Upper lobe of right lung (tissue), 1 donor: ENCODE measurements around the gene SEH1L. TPM values are rescaled to one million over a fixed set of nuclear protein-coding genes. Genes with fewer than 3 reads are reported as not detected.
"Not testable (repeated sequence)": the region's sequence is repeated elsewhere in the genome, so short reads cannot be mapped to it uniquely, and the experiment has no call there.

Experiments used
- ATAC-seq: fragments of 200-7000 bp; cut with Tn5 transposase; one replicate; pipeline ENCODE4 v1.9.1; 2020; ENCODE audit warnings: mild to moderate bottlenecking, moderate library complexity
- DNase-seq: peaks from one replicate; pipeline ENCODE4 v3.0.0-alpha.2; 2020
- H3K27ac ChIP-seq: fragments of 200-600 bp; one replicate; pipeline ENCODE4 v1.8.0; 2022
- H3K27me3 ChIP-seq: fragments of 200-600 bp; one replicate; pipeline ENCODE4 v1.8.0; 2022; ENCODE audit warnings: mild to moderate bottlenecking
- H3K36me3 ChIP-seq: fragments of 200-600 bp; one replicate; pipeline ENCODE4 v1.8.0; 2022
- H3K4me1 ChIP-seq: fragments of 200-600 bp; one replicate; pipeline ENCODE4 v1.8.0; 2022
- H3K4me3 ChIP-seq: fragments of 200-600 bp; one replicate; pipeline ENCODE4 v1.8.0; 2022; ENCODE audit warnings: mild to moderate bottlenecking
- H3K9me3 ChIP-seq: fragments of 200-600 bp; one replicate; pipeline ENCODE4 v1.8.0; 2022
- intact Hi-C: fragments of 100-400 bp; cut with DNase I; formaldehyde crosslinking; loops from one replicate; pipeline ENCODE4 v1.11.0; 2022
- total RNA-seq: library from RNA; stranded (reverse); fragmentation: NEBNext Ultra II Directional; extraction: Animal tissue kit (Norgen Biotek cat#: 25700); gene quantifications from one replicate; pipeline ENCODE4 v1.2.1, GENCODE V29; 2021
- TF ChIP-seq, protein P1 (sequence below): fragments of 200-600 bp; IDR thresholded peaks from one replicate; pipeline ENCODE4 v1.8.0; 2022; ENCODE audit warnings: antibody characterized with exemption
- donor health status: DM: no; HTN: yes; CAD: no; lungs with severe emphysema.

The SEH1L gene
- total RNA-seq, 1 donor from 2014 or later: 41.5 TPM

DNA sequence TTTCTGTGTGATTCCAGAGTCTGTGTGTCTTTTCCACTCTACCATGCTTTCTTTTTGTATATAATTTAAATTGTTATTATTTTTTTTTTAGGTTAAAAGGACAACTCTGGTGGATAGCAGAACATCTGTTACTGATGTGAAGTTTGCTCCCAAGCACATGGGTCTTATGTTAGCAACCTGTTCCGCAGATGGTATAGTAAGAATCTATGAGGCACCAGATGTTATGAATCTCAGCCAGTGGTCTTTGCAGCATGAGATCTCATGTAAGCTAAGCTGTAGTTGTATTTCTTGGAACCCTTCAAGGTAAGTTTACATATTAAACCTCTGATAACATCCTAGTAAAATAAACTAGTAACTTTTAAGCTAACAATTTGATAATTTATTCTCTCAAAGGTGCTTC lies 15.3 kb downstream of the SEH1L start:
- intact Hi-C loops: no loop called here
- TF ChIP-seq, protein P1, sequence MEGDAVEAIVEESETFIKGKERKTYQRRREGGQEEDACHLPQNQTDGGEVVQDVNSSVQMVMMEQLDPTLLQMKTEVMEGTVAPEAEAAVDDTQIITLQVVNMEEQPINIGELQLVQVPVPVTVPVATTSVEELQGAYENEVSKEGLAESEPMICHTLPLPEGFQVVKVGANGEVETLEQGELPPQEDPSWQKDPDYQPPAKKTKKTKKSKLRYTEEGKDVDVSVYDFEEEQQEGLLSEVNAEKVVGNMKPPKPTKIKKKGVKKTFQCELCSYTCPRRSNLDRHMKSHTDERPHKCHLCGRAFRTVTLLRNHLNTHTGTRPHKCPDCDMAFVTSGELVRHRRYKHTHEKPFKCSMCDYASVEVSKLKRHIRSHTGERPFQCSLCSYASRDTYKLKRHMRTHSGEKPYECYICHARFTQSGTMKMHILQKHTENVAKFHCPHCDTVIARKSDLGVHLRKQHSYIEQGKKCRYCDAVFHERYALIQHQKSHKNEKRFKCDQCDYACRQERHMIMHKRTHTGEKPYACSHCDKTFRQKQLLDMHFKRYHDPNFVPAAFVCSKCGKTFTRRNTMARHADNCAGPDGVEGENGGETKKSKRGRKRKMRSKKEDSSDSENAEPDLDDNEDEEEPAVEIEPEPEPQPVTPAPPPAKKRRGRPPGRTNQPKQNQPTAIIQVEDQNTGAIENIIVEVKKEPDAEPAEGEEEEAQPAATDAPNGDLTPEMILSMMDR: no peak
- ATAC-seq: no peak
- no peak overlapping the region for H3K27ac ChIP-seq
- no peak overlapping the region for H3K4me3 ChIP-seq
- H3K4me1 ChIP-seq: no peaks in the 10 kb centered on the region
- no peaks in the 10 kb centered on the region for H3K27me3 ChIP-seq
- DNase-seq: no peak
- peaks cover 57% of the 10 kb centered on the region for H3K36me3 ChIP-seq
- H3K9me3 ChIP-seq: no peaks in the 10 kb centered on the region

DNA sequence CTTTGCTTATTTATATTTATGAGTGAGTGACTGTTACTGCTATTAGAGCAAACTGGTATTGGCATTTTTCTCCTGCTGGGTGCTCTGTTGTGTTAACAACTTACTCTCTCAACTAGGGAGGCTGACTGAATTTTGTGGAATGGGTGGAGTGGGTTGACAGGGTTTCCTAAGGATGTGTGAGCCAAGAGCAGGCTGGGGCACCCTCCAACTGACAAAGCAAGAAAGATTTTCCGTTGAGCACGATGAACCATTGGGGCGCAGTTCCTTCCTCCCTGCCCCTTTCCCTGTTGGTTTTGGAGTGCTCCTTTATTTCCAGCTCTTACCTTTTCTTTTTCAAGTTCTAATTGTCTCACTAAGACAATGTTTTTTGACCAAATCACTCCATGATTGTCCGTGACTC lies 20.3 kb downstream of the SEH1L start:
- Histone ChIP-seq H3K9me3 (no peaks in the 10 kb centered on the region), H3K36me3 (peaks cover 73% of the 10 kb centered on the region), H3K4me3 (no peak overlapping the region), H3K27me3 (no peaks in the 10 kb centered on the region), H3K27ac (no peak overlapping the region), H3K4me1 (no peaks in the 10 kb centered on the region)
- no peak for DNase-seq
- TF ChIP-seq, protein P1: no peak
- intact Hi-C loops: no loop called here
- ATAC-seq: no peak

DNA sequence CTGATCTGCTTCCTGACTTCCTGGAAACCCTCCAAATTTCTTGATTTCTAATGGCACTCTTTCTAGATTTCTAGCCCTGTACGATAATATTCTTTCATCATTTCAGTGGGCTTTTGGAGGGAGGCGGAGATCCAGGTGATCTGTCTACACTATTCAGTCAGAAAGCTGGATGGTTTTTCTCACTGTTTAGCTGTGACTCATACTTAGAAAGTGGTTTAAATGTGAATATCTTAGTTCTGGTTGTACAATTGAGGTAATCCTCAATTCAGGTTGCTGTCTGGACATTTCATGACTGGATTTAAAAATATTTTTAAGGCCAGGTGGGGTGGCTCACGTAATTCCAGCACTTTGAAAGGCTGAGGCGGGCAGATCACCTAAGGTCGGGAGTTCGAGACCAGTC lies 20.8 kb downstream of the SEH1L start:
- intact Hi-C loops: no loop called here
- peaks cover 73% of the 10 kb centered on the region for H3K36me3 ChIP-seq

DNA sequence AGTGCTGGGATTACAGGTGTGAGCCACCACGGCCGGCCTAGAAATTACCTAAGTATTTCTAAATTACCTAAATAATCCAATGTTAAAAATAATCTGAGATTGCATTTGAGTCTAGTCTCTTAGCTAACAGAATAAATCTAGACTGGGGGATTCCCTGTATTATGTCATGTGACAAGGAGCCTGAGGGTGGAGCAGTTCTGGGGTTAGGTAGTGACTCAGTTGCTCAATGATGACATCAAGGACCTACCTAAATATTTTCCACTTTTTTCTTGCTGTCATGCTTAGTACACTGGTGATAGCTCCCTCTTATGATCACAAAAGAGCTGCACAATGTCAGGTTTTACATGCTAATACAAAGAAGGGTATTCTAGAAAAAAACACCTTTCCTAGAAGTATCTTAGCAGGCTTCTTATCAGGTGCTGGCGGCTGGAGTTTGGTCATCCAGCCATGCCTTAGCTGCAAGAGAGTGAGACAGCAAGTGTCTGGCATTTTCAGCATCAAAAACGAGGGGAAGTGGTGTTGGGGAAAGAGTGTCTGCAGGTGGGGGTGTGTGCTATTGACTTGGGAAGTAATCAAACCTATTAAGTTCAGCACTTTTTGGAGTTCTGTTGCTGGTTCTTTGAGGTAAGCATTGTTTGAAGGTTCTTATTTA lies 25.9 kb downstream of the SEH1L start:
- no peak for DNase-seq
- TF ChIP-seq, protein P1: no peak
- intact Hi-C loops: no loop called here

More for the DNA sequence above, 20.8 kb downstream of the SEH1L start:
- Histone ChIP-seq H3K27ac (no peak overlapping the region), H3K27me3 (no peaks in the 10 kb centered on the region), H3K9me3 (no peaks in the 10 kb centered on the region), H3K4me1 (no peaks in the 10 kb centered on the region), H3K4me3 (no peak overlapping the region)
- ATAC-seq (no peak), DNase-seq (no peak)
- TF ChIP-seq, protein P1: no peak

DNA sequence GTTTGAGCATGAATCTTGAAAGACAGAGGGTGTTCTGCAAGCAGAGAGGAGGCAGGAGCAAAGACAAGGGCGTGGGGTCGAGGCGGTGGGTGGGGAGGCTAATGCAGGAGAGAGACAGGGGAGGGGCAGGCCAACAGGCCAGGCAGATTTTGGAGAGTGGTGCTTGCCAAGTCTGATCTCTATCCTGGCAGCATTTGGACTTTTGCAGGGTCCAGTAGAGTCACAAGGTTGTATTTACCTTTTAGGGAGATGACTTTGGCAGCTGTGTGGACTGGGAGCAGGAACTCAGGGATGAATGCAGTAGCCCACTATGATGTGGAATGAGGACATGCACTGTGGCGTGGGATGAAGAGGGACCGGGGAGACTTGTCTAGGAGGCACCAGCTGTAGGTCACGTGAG lies 27.7 kb downstream of the SEH1L start:
- Histone ChIP-seq H3K27me3 (no peaks in the 10 kb centered on the region), H3K27ac (no peak overlapping the region), H3K36me3 (peaks cover 60% of the 10 kb centered on the region), H3K4me1 (no peaks in the 10 kb centered on the region), H3K9me3 (no peaks in the 10 kb centered on the region), H3K4me3 (no peak overlapping the region)
- ATAC-seq (no peak), DNase-seq (no peak)
- TF ChIP-seq, protein P1: no peak
- intact Hi-C loops: no loop called here

More for the DNA sequence above, 25.9 kb downstream of the SEH1L start:
- Histone ChIP-seq H3K27me3 (no peaks in the 10 kb centered on the region), H3K36me3 (peaks cover 60% of the 10 kb centered on the region), H3K4me3 (no peak overlapping the region), H3K27ac (no peak overlapping the region), H3K9me3 (no peaks in the 10 kb centered on the region), H3K4me1 (no peaks in the 10 kb centered on the region)
- no peak for ATAC-seq

DNA sequence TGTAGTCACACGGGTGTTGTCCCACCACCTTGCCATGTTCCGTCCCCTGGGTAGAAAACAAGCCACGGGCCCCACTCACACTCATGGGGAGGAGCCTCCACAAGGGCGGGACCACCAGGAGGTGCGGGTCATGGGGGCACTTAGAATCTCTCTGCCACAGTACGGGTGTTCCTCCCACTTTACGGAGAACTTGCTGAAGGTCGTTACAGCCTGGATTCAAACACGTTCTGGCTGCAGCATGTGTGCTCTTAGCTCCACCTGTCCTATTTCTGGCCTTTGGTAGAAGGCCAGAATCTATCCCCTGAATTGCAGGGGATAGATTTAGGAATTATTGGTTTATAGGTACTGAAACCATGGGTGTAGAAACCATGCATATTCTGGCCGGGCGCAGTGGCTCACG lies 28.5 kb downstream of the SEH1L start:
- Histone ChIP-seq H3K36me3 (peaks cover 54% of the 10 kb centered on the region), H3K4me1 (no peaks in the 10 kb centered on the region), H3K27me3 (no peaks in the 10 kb centered on the region), H3K9me3 (no peaks in the 10 kb centered on the region), H3K27ac (no peak overlapping the region), H3K4me3 (no peak overlapping the region)
- DNase-seq: no peak
- TF ChIP-seq, protein P1: no peak
- no peak for ATAC-seq
- intact Hi-C loops: no loop called here

DNA sequence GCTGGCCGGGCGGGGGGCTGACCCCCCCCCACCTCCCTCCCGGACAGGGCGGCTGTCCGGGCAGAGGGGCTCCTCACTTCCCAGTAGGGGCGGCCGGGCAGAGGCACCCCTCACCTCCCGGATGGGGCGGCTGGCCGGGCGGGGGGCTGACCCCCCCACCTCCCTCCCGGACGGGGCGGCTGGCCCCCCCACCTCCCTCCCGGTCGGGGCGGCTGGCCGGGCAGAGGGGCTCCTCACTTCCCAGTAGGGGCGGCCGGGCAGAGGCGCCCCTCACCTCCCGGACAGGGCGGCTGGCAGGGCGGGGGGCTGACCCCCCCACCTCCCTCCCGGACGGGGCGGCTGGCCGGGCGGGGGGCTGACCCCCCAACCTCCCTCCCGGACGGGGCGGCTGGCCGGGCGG lies 32.3 kb downstream of the SEH1L start:
- not testable (repeated sequence) for DNase-seq

More for the DNA sequence above, 32.3 kb downstream of the SEH1L start:
- intact Hi-C loops, H3K9me3 ChIP-seq, H3K4me3 ChIP-seq, ATAC-seq, H3K27me3 ChIP-seq, H3K27ac ChIP-seq, H3K4me1 ChIP-seq: not testable (repeated sequence)
- peaks cover 46% of the 10 kb centered on the region for H3K36me3 ChIP-seq
